ENCODE data around the gene SH3RF1. TPM values are rescaled to one million over a fixed set of nuclear protein-coding genes. Genes with fewer than 3 reads are reported as not detected.

Gene SH3RF1
- polyA plus RNA-seq, 1 donor: 30.1 TPM

DNA sequence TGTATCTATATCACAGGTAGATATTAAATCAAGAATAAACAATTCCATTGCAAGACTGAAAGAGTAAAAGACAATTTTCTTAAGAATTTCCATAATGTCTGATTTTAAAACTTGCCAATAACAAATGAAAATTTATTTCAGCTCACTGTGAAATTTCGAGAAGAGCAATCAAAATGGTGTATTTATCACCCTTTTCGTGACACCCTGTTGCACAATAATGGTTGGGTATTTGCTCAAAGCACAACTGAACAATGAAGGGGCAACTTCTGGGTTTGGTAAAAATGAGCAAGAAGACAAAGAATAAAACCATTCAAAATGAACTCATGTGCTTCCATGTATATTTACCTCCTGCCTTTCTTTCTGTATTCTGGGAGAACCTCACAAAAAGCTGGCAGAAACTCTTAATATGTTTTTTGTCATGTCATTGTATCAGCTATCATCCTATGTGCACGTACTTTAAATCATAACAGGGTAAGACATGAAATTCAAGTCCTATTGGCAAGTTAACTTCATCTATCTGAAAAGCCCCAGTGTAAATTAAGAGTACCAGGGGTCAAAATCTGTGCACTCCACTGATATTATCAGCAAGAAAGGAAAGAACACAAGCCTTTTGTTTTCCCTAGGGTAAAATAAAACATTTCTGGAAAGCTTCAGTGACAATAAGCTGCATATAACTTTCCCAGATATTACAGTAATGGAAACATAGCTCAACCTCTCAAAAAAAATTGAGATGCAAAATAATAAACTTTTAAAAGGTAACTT, 133.8 kb downstream of the SH3RF1 start:
- DNase-seq: no peak

DNA sequence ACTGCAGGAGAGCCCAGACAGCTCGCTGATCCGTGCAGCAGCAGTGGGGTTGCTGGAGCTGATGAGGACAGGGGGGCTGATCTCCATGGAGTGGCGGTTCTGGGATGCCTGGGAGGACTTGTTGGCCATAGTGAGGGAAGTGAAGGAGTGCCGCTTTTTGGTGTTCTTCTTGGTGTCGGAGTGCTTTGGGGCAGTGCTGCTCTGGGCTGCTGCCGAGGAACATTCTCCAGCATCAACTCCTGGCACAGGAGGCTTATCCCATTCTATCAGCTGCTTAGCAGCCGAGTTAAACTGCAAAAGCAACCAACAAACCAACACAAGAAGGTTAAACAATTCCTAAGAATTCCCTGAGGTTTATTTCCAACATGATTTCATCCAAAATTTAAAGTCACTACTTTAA, 134.4 kb downstream of the SH3RF1 start:
- no peak for DNase-seq

DNA sequence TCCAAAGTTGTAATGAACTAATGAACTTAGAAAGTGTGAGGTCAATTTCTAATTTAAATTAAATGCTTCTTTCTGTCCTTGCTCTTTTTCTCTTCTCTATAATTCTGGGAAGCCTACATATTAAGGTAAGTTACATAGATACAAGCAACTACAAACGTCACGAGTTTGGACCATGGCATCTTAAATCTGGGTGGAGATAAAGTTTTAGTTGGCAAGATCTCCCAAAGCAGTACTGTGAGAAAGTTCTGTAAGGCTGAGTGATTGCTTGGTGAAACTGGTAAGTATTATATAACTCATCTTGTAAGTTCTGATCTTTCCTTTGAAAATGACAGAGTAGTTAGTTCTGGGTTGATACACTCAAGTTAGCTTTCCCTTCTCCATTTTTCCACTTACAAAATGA, 135.0 kb downstream of the SH3RF1 start:
- DNase-seq: no peak

DNA sequence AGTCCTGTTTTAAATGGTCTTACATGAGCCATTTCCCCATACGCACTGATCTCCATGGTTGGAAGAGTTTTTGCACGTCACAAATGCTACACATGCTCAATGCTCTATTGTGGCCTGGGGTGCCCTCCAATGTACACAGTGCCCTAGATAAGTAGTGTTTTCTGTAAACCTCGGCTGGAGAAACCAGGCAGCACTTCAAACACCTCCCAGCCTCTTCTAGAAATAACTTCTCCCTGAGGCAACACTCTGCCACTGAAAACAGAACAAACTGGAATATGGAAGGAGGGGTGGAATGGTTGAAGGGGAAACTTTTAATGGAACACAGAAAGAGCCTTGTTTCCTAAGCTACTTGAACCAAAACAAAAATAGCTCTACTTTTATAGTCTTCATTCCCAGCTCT, 136.8 kb downstream of the SH3RF1 start:
- no peak for DNase-seq

DNA sequence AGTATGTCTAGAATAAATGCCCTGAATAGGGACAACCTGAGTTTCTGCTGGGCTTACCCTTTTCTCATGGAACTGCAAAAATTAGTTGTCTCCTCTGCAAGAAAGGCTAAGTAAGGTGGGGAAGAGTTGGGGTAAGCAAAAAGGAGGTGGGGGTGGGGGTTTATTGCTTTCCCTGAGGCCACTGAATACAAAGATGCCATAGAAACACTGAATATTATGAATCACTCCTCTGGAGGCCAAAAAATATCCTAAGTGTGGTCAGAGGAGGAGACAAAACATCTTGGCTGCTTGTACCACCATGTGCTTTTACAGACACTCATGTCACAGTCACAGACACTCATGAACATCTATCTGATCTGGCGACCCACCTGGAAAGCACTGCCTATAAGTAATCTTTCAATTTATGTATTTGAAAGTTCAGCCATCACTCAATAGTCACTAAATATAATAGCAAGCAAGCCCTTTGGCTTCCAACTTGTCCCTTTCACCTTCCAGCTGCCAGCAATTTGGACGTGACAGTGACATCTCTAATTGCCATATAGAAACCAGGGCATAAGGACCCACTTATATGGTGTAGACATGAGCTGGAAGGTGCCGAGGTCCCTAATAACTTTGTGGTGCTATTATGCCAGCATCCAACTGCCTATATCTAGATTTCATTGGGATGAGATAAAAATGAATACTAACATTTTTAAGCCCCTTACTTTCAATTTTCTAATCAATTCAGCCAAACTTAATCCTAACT, 138.0 kb downstream of the SH3RF1 start:
- DNase-seq: no peak

DNA sequence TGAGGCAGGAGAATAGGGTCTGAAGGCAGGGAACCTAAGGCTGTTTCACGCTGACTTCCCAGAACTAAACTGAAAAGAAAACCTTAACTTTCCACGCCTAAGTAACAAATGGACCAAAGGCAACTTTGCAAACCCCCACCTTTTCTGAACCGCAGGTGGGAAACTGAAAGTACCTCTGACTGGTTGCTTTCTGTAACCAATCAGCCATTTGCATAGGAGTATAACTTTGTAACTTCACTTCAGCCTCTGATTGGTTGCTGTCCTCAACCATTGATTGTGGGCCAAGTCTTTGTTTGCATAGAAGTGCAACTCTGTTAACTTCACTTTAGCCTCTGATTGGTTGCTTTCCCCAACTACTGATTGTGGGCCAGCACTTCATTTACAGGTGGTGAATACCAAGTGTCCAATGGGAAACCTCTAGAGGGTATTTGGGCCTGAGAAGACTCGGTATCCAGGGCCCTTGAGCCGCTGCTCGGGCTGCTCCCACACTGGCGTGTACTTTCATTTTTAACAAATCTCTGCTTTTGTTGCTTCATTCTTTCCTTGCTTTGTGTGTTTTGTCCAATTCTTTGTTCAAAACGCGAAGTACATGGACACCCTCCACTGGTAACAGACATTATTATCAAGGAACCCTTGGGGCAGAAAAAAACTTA, 139.1 kb downstream of the SH3RF1 start:
- DNase-seq: no peak

DNA sequence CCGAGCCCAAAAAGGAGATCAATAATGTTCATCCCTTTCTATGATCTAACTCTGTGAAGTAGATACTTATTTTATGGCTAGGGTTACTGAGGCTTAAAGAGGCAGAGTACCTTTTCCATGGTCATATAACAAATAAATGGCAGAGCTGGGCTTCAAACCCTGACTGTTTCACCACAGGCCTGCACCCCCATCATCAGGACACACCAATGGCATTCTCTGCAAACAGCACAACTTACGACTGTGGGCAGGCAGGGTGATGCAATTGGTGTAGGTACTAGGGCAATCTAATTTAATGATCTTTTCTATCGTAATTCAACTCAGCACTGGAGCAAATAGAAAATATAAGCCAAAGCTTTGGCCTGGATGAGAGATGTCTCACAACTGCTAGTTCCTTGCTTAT, 141.9 kb downstream of the SH3RF1 start:
- no peak for DNase-seq

DNA sequence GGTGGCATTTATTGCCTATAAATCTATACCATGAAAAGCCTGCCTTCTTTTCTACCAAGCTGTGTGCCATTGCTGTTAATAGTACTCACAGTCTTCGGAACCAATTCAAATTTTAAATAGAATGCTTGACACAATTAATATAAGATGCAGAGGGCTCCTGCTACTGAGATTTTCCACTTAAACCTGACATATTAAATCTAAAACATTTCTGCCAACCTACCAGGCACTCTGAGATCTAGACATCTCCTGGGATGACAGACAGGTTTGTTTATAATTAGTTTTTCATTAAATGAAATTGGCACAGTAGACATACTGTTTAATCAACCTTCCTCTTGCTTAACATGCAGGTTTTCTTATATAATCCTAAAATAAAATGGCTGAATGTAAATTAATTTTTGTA, 143.4 kb downstream of the SH3RF1 start:
- DNase-seq: no peak

DNA sequence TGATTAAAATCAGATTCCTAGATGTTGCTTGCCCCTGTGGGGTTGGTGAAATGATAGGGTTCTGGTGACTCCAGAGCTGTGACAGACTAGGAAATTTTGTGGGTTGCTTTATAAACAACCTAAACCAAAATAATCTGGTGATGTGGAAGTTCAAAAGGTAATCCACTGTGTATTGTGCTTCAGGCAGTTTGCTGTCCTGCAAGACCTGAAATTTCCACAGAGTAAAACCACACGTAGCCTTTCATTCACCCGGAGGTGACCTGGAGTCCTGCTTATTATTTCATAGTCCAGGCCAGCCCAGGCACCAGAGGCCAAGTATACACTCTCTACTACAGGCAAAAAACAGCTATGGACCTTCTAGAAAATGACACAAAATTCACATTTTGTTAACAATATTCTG, 146.1 kb downstream of the SH3RF1 start:
- no peak for DNase-seq

DNA sequence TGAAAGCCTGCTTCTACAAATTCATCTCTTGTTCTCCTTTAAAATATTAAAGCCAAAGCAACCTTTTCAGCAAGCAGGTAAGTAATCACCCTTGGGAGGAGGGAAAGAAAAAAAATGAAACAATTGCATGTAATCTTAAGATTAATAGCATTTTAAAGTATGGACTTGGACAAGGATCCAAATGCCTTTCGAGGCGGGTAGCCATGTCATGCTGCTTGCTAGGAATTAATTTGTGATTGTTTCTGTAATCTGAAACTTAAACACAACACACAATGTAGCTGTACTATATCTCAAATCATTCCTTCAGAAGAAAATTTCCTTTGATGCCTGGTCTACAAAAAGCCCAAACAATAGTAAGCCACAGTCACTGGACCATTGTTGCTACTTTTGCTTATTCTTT, 148.3 kb downstream of the SH3RF1 start:
- DNase-seq: no peak

DNA sequence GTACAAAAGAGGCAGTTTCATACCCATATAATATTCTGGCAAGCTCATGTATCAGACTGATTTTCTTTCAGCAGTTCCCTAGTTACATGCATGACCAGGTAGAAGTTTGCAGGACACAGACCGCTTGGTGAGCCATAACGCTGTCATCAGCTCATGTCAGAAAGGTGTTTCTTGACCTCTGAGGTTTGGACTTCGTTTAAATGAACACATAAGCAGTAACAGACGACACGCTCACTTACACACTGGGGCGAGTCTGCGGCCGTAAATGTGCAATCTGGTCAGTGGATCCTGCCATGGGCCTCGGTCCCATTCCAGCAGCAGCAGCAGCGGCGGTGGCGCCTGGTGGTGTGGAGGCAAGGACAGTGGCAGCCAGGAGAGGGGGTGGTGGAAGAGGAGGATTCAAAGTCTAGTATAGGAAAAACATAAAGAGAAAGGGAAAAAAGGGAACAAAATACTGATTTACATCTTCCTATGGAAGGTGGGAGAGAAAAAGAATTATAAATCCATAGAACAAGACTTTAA, 148.8 kb downstream of the SH3RF1 start:
- no peak for DNase-seq

DNA sequence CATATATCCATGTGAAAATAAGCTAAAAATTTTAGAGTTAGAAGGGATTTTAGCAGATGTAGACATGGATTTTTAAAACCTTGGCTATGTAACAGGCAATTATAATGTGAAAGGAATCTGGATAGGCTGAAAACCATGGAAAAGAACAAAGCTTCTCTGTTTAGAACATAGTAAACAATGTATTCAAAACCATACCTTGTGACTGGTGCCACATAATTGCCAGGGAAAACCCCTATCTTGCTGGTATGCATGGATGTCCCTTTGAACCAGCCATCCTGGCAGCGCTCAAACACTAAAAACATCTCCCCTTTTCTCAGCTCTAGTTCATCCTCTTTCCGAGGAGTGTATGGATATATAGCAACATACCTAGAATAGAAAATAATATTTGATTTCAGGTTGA, 150.1 kb downstream of the SH3RF1 start:
- DNase-seq: no peak

DNA sequence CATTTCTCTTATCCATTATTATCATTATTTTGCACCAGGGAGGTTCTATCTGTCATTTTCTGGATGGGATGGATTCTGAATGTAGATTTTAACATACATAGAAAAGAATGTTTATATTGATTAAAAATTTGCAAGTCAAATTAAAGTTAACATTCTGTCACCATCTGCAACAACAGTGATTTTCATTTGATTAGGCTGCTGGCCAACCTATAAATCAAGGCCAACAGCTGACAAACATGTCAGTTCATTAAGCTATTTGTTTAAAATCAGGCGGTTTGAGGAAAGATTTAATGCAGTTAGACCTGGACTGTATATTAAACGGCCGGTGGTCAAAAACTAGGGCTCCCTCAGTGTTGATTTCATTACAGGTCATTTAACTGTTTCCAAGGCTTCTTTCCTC, 151.2 kb downstream of the SH3RF1 start:
- DNase-seq: no peak

DNA sequence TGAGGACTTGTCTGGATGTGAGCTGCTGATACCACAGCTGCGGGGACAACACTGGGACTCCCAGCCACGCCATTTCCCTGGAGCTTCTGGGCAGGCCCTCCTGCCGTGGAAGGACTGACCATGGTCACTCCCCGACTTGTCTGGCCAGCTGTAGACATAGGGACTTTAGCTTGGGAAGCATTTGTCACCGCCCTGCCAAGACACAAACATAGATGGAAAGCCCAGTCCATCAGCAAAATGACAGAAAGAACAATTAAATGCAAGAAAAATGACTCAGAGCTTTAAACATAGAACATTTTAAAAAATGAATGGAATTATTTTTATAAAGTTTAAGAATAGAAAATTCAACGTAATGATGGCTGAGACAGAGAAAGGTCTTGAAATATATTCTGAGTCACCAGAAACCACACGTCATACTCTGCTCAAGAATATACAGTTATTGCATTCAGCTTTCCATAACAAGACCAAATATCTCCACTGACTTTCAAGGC, 153.1 kb downstream of the SH3RF1 start:
- no peak for DNase-seq

DNA sequence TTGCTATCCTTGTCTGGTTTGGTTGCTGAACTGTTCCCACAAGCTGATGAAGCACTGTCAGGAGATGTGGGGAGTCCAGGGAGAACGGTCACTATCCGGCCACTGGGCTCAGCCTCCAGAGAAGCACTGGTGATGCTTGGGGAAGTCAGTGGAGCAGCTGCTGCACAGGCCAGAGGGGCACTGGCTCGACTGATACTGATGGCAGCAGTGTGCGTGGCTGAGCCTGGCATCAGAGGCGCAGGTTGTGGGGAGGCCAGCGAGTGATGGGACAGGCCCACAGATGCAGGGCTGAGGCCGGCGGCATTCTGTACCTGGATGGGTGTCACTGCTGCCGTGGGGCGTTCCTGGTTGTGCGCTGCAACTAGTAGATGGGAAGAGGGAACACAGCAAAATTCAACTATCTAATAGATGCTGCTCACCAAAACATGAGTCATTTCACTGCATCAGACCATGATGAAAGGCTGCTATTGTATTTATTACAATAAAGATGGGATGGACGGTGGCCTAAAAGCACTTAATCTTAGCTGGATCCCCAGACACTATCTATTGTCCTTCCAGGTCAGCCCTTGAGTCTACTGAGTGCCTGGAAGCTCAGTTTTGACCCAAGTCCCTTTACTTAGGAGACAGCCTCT, 154.4 kb downstream of the SH3RF1 start:
- DNase-seq: no peak

DNA sequence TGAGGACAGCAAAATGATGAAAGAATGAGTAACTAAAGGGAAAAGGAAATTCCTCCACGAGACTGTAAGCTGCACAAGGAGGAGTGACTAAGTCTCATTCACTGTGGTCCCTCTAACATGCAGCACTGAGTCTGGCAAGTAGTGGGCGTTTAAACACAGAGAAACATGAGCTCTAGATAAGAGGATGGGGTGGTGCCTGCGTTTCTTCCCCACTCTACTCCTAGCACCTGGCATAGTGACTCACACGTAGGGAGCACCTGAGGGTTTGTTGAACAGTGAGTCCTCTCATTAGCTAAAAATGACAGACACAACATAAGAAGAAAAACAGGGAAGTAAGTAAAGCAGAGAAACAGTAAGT, 154.9 kb downstream of the SH3RF1 start:
- DNase-seq: no peak

DNA sequence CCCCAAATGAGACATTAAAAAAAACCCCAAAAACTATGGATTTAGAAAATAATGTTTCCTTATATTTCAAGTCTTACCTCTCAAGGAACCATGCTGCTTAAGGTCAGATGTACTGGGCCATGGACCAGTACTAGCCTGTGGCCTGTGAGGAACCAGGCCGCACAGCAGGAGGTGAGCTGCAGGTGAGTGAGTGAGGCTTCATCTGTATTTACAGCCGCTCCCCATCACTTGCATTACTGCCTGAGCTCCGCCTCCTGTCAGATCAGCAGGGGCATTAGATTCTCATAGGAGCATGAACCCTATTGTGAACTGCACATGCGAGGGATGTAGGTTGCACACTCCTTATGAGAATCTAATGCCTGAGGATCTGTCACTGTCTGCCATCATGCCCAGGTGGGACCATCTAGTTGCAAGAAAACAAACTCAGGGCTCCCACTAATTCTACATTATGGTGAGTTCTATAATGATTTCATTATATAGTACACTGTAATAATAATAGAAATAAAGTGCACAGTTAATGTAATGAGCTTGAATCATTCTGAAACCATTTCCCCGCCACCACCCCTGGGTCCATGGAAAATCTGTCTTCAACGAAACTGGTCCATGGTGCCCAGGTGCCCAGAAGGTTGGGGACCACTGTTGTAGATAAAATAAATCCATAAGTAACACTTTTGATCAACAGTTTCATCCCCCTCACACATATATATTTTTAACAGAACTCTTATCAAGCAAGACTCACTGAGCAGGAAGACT, 155.4 kb downstream of the SH3RF1 start:
- no peak for DNase-seq

DNA sequence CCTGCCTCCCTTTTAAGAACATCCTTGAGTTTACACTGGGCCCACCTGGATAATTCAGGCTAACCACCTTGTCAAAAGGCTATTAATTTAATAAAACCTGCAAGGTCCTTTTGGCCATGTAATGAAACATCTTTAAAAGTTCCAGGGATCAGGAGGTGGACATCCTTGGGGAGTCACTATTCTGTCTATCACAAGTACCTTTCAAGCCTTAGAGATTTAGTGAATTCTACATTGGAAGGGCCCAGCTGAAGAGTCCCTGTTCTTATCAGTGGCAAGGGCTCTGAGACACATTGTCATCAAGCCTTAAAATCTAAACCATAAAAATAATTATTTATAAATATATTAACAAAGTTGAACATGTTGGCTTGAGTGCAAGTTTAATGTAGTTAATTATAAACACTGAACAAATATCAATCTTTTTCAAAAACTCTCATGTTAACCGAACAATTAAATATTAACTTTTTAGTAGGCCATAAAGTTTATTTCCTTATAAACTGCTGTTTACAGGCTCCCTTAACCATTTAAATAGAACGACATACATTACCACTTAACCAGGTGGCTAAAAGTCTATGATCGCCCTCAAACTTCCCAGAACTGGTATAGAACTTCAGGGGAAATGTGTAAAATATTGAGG, 156.3 kb downstream of the SH3RF1 start:
- DNase-seq: no peak

DNA sequence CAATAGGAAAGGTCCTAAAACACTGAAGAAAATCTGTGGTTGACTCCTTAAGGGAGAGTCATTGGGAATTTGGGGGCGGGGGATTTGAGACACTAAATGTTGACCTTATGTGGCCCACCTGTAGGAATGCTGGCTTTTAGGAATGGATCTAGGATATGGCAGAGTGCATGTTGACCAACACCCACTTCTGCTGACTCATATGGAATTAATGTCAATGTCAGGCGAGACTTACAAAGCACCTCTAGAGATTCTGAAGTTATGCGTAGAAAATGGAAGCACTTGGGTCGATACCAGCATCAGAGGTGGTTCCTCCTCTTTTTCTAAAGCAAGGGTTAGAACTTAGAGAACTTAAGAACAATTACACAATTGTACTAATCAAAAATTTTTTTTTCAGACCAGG, 160.1 kb downstream of the SH3RF1 start:
- DNase-seq: no peak

DNA sequence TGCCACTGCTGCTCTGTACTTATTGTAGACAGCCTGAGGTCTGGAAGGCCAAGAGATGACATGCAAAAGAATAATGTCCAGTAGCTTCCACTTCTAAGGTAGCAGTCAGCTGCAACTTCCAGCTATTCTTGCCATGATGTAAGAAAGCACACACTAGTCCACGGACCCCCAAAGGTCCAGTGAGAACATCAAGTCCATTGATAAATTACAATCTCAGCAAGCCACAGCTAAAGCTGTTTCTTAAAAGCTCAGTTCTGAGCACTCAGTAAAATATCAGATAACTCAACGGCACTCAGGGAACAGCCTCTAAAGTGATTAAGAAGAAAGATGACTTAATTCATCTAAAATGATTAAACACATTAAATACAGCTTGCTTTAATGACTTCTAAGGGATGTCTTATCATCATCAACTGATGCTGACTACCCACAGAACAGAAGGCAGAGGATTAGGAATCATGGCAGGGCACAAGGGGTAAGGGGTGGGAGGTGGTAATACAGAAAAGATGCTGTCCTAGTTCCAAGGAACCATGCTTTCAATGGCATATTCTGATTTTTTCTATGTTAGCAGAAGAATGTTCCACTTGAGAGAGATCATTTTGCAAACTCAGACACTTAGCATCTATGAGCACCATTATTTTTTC, 161.6 kb downstream of the SH3RF1 start:
- no peak for DNase-seq

DNA sequence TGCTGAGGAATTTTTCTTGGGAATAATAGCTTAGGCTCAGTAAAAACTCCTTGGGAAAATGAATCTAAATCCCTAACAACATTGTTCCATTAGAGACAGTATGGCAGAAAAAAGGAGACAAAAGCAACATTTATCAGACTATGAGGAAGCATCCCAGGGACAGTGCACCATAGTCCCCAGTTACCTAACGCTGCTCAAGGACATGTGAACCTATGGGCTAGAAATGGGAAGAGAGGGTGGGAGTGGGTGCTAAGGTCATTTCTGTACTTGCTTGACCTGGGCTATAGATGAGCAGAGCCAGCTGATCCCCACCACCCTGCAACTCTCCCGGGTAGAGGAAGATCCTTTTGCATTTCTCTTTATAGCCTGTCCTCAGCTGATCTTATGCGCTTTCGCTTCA, 162.5 kb downstream of the SH3RF1 start:
- DNase-seq: no peak

Measured in left kidney (tissue), 2 donors.